Middle frontal gyrus (tissue), 1 donor: ENCODE measurements around the gene CASP8.

Experiments
- DNase-seq: peaks from one replicate; pipeline ENCODE4 v3.0.0-alpha.2; 2015; ENCODE audit warnings: low spot score; ENCODE audit errors: extremely low spot score

CASP8 gene

DNA sequence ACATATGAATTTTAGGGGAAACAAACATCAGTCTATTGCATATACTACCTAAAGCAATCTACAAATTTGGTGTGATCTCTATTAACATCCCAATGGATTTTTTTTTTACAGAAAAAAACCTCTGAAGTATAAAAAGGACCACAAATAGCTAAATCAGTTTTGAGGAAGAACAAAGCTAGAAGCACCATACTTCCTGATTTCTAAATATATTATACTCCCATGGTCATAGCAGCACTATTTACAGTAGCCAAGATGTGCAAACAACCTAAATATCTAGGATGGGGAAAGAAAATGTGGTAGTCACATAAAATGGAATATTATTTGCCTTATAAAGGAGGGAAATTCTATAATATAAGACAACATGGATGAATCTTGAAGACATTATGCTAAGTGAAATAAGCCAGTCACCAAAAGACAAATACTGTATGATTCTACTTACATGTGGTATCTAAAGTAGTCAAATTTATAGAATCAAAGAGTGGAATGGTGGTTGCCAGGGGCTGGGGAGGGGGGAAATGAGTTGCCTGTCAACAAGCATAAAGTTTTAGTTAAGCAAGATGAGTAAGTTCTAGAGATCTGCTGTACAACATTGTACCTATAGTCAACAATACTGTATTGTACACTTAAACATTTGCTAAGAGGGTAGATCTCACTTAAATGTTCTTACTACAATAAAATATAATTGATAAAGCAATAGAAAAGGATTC is 17.6 kb upstream of the CASP8 start:
- DNase-seq = no peak

- no peak for DNase-seq
Observed at GRCh38 chr2:201244829-201245228, 15.5 kb upstream of the CASP8 start.

DNA sequence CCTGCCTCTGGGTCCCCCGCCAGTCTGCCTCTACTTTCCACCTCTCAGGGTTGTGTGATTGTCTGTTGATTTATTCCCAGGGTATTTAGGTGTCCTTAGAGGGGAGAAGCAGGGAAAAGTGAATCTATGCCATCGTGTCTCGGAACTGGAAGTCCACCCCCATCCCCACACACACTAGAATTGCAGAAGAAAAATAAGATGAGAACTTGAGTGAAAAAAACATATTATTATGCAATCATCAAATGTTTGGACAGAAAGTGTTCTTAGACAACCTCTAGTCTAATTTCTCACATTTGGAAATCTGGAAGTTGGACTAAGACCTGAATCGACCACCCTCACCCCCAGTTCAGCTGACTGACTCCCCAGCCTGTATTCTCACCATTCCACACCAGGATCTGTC is 14.1 kb upstream of the CASP8 start:
- no peak for DNase-seq

- no peak for DNase-seq
Observed at GRCh38 chr2:201248288-201248844, 12.0 kb upstream of the CASP8 start.

GRCh38 chr2:201249889-201250288 is 10.4 kb upstream of the CASP8 start:
- no peak for DNase-seq

DNA sequence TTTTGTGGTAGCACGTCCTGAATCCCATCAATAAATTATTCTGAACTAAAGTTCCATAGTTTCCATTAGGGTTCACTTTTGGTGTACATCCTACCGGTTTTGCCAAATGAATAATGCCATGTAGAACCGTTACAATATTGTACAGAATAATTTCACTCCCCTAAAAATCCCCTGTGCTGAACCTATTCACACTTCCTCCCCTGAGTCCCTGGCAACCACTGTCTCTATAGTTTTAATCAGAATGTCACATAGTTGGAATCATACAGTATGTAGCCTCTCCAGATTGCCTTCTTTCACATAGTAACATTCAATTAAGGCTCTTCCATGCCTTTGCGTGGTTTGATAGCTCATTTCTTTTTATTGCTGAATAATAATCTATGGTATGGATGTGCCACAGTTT is 9.6 kb upstream of the CASP8 start:
- no peak for DNase-seq

DNA sequence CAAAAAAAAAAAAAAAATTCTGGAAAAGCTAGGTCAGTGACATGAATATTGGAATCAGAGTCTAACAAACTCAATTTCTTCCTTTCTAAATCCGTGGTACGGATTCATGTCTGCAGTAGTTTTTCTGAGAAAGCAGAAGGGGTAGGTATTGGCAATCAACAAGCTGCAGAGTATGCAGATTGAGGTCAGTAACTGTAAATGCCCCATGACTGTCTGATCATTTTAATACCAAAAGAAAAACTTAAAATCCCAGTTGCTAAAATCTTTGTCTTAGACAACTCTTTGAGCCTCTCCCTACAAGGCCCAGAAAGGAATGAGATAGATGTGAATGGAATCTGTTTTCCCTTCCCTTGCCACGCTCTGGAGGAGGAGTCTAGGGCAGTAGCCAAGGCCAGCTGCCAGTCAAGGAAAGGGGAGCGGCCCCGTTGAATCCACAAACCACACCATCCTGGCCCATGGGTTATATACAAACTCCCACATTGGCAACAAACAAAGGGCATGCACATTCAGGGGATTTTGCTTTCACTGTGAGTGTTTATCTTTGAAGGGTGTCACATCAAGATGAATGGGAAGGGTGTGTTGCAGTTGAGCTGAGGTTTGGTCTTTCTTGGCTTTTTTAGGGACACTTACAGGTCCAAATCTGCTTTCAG is 6.1 kb upstream of the CASP8 start:
- no peak for DNase-seq

GRCh38 chr2:201255408-201256033 is 4.8 kb upstream of the CASP8 start:
- DNase-seq = no peak

DNA sequence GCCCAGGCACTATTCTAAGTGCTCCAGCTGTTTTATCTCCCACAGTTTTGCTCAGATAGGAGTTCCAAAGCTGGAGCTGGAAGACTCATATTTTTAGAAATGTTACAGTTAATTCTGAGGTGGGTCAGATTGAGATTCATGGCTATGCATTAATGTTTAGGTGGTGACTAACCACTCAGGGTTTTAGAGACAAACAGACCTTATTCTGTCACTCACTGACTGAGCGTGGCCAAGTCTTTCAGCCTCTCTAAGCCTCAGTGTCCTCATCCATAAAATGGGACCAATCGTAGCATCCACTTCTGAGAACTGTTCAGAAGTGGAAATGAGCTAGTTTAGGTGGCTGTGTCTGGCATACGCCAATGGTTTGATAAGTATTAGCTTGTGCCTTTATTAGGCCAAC is 4.3 kb upstream of the CASP8 start:
- DNase-seq = no peak

DNA sequence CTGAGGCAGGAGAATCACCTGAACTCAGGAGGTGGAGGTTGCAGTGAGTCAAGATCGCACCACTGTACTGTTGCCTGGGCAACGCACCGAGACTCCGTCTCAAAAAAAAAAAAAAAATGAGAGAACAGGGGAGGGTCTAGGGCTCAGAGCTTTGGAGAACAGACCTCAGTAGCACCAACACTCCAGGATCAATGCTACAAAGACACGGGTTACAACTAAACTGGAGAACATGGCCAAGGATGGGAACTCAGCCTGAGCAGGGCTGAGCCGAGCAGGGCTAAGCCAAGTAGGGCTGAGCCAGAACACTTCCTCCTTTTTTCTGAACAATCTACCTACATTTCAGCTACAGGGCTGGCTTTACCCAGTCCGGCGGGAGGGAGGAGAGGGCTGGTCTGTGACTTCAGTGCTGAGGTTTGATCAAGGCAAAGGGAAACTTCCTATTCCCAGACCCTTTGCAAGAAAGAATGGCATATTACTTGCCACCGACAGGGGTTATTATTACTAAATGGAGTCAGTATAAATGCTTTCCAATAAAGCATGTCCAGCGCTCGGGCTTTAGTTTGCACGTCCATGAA is 2.9 kb upstream of the CASP8 start:
- no peak for DNase-seq

GRCh38 chr2:201257956-201258665 is 2.2 kb upstream of the CASP8 start:
- DNase-seq = no peak

DNA sequence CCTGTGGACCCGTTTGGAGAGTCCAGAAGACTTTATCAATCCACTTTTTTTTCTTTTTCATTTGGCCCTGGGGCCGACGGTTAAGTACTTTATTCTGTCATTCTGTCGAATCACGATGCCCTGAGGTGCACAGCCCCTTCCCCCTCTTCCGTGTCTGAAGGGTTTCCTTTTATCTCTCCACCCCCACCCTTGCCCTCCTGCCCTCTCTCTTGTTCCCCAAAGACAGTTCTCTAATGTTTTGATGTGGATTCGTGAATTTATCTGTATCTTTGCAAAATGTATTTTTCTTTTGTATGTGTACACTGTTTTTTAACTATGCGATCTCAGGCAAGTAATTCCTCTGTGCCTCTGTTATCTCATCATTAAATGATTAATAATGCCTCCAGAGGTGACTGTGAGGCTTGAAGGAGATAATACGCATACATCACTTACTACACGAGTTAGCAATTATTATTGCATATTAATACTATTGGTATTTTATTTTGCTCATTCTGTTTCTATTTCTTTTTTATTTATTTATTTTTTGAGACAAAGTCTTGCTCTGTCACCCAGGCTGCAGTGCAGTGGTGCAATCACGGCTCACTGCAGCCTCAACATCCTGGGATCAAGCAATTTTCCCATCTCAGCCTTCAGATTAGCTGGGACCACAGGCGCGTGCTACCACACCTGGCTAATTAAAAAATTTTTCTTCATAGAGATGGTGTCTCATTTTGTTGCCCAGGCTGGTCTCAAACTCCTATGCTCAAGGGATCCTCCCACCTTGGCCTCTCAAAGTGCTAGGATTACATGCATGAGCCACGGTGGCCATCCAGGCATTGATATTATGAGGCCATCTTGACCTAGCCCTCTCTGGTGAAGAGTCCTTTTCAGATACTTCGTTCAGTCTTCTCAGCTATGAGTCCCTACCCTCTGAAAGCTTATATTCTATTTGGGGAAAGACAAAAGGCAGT is 1.4 kb upstream of the CASP8 start:
- DNase-seq = no peak

- DNase-seq = no peak
Observed at GRCh38 chr2:201261471-201261870, 1.1 kb downstream of the CASP8 start.

DNA sequence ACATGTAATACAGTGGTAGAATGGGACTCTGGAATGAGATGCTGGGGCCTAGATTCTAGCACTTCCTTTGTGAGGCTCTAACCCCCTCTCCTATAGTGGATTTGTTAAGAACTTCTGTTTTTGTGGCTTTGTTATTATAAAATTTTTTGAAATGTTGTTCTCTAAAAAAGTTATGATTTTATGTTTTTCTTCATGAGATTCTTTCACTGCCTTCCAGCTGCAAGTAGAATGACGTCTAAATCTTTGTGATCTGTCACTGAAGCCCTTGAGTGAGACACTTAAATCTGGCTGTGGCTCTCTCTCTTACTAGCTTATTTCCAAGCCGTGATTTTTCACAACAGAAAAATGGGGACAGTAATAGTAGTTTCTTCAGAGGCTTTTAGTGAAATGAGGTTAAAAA is 1.6 kb downstream of the CASP8 start:
- DNase-seq = no peak

DNA sequence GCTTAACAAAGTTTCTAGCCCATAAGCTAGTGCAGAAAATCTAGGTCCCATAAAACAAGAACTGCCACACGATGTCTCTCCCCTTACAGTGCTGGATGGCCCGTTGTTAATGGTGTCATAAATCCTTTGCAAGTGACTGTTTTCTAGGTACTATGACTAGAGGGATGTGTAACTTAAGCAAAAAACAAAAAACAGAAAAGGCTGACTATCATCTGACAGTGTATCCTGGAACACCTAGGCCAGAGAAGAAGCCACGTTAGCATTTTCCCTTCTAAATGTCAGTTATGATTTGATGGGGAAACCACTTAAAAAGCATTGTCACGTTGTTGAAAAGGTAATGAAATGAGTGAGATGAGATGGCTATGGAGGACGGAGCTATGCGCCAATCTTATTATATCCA is 2.4 kb downstream of the CASP8 start:
- DNase-seq = no peak

GRCh38 chr2:201263779-201264178 is 3.4 kb downstream of the CASP8 start:
- DNase-seq = no peak

GRCh38 chr2:201264472-201265173 is 4.3 kb downstream of the CASP8 start:
- DNase-seq = no peak

DNA sequence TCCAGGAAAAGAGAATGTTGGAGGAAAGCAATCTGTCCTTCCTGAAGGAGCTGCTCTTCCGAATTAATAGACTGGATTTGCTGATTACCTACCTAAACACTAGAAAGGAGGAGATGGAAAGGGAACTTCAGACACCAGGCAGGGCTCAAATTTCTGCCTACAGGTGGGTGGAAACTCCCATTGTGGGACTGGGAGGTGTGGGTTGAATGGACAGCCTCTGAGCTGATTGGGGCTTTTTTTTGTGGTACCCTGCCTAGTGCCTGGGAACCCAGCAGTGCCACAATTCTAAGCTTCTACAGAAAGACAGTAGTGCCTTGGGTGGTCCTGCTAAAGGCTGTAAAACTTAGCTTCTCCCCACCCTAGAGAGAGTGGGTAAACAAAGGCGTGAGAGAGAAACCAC is 6.3 kb downstream of the CASP8 start:
- no peak for DNase-seq

DNA sequence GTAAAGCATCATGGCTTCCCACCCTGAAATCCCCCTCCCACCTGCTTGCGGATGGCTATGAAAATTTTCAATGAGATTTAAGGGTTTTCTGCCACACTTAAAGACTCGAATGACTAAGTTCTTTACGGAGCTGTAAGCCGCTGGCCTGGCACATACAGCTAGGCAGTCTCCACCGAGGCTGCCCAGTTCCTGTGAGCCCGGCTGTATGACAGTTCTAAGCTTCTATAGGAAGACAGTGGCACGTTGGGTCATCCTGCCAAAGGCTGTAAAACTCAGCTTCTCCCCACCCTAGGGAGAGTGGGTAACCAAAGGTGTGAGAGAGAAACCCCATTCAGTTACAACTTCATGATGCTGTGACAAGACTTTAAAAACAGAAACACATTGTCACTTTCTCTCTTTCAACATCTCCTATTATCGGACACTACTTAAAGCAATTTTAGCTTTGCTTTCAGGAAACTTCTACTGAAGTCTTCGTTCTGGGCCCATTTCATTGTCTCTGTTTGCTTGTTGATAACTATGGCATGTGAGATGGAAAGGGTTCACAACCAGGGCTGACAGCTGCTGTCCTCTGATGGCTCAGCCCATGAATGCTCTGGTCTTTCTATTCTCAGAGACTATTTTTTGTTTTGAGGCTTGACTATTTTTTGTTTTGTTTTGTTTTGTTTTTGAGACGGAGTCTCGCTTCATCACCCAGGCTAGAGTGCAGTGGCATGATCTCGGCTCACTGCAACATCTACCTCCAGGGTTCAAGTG is 7.1 kb downstream of the CASP8 start:
- no peak for DNase-seq
